ENCODE results near the gene SEC31B.

The SEC31B gene

GRCh38 chr10:100509241-100509840 is 10.3 kb downstream of the SEC31B start:
- Histone ChIP-seq H3K36me3 (ENCODE audit: low read length) (no peaks in the 10 kb centered on the region), H3K4me3 (ENCODE audit: insufficient read depth, low read length, poor library complexity, severe bottlenecking) (no peak overlapping the region), H2AFZ (ENCODE audit: low read depth, low read length, severe bottlenecking) (no peak overlapping the region), H3K27ac (ENCODE audit: low read depth, low read length) (no peak overlapping the region), H3K9ac (ENCODE audit: low read length) (no peak overlapping the region), H3K4me2 (ENCODE audit: low read depth, low read length, poor library complexity, severe bottlenecking) (no peak overlapping the region), H4K20me1 (ENCODE audit: low read depth, low read length) (no peaks in the 10 kb centered on the region), H3F3A (ENCODE audit: insufficient read depth) (no peaks in the 10 kb centered on the region; the same call in 1 of the 2 replicates), H3K9me3 (ENCODE audit: insufficient read depth, low read length) (no peaks in the 10 kb centered on the region), H3K27me3 (ENCODE audit: low read length) (no peaks in the 10 kb centered on the region), H3K79me2 (ENCODE audit: insufficient read depth, low read length) (no peaks in the 10 kb centered on the region), H3K9me2 (replicated peaks; ENCODE audit: insufficient read depth, low read length) (no peaks in the 10 kb centered on the region)
- TF ChIP-seq, protein P1, sequence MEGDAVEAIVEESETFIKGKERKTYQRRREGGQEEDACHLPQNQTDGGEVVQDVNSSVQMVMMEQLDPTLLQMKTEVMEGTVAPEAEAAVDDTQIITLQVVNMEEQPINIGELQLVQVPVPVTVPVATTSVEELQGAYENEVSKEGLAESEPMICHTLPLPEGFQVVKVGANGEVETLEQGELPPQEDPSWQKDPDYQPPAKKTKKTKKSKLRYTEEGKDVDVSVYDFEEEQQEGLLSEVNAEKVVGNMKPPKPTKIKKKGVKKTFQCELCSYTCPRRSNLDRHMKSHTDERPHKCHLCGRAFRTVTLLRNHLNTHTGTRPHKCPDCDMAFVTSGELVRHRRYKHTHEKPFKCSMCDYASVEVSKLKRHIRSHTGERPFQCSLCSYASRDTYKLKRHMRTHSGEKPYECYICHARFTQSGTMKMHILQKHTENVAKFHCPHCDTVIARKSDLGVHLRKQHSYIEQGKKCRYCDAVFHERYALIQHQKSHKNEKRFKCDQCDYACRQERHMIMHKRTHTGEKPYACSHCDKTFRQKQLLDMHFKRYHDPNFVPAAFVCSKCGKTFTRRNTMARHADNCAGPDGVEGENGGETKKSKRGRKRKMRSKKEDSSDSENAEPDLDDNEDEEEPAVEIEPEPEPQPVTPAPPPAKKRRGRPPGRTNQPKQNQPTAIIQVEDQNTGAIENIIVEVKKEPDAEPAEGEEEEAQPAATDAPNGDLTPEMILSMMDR (IDR thresholded peaks at IDR 0.05; ENCODE audit: insufficient read depth, low read length, poor library complexity, severe bottlenecking) = no peak
- TF ChIP-seq EZH2phosphoT487 (conservative IDR thresholded peaks at IDR 0.05; ENCODE audit: low read length) = no peak

- H2AFZ ChIP-seq (ENCODE audit: low read depth, low read length, severe bottlenecking) = no peak overlapping the region
- no peaks in the 10 kb centered on the region for H3K27me3 ChIP-seq (ENCODE audit: low read length)
- no peaks in the 10 kb centered on the region for H3K79me2 ChIP-seq (ENCODE audit: insufficient read depth, low read length)
- H3K9me2 ChIP-seq (replicated peaks; ENCODE audit: insufficient read depth, low read length) = no peaks in the 10 kb centered on the region
- no peak overlapping the region for H3K4me2 ChIP-seq (ENCODE audit: low read depth, low read length, poor library complexity, severe bottlenecking)
- TF ChIP-seq, protein P1 (IDR thresholded peaks at IDR 0.05; ENCODE audit: insufficient read depth, low read length, poor library complexity, severe bottlenecking) = peak; percentile 37
- no peak for TF ChIP-seq EZH2phosphoT487 (conservative IDR thresholded peaks at IDR 0.05; ENCODE audit: low read length)
- H3K9ac ChIP-seq (ENCODE audit: low read length) = no peak overlapping the region
- H3K27ac ChIP-seq (ENCODE audit: low read depth, low read length) = no peak overlapping the region
- no peaks in the 10 kb centered on the region for H3K36me3 ChIP-seq (ENCODE audit: low read length)
- H4K20me1 ChIP-seq (ENCODE audit: low read depth, low read length) = no peaks in the 10 kb centered on the region
- H3F3A ChIP-seq (ENCODE audit: insufficient read depth) = no peaks in the 10 kb centered on the region; the same call in 1 of the 2 replicates
- H3K4me3 ChIP-seq (ENCODE audit: insufficient read depth, low read length, poor library complexity, severe bottlenecking) = no peak overlapping the region
- no peaks in the 10 kb centered on the region for H3K9me3 ChIP-seq (ENCODE audit: insufficient read depth, low read length)
These were observed 10.9 kb downstream of the SEC31B start for GRCh38 chr10:100508691-100509150.

DNA sequence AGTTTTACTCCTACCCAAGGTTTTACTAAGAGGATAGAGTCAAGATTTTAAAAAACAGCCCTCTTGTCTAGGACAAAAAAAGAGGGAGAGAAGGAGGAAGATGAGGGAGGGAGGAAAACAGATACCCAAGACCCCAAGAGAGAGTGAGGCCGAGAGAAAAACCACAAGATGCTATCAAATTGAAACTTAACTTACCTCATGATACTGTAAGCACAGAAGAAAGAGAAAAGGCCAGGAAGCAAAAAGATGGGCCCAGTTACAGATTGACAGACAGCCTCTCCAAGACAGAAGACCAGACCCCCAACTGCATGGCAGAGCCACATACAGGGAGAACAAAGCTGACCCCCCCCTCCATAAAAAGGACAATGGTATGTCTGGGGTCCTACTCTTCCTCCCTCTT is 11.4 kb downstream of the SEC31B start:
- Histone ChIP-seq H3K79me2 (ENCODE audit: insufficient read depth, low read length) (no peaks in the 10 kb centered on the region), H3K4me3 (ENCODE audit: insufficient read depth, low read length, poor library complexity, severe bottlenecking) (no peak overlapping the region), H3K27me3 (ENCODE audit: low read length) (no peaks in the 10 kb centered on the region), H3K27ac (ENCODE audit: low read depth, low read length) (no peak overlapping the region), H3F3A (ENCODE audit: insufficient read depth) (no peaks in the 10 kb centered on the region; the same call in 1 of the 2 replicates), H3K9me2 (replicated peaks; ENCODE audit: insufficient read depth, low read length) (no peaks in the 10 kb centered on the region), H3K4me2 (ENCODE audit: low read depth, low read length, poor library complexity, severe bottlenecking) (no peak overlapping the region), H3K9me3 (ENCODE audit: insufficient read depth, low read length) (no peaks in the 10 kb centered on the region), H3K9ac (ENCODE audit: low read length) (no peak overlapping the region), H4K20me1 (ENCODE audit: low read depth, low read length) (no peaks in the 10 kb centered on the region), H2AFZ (ENCODE audit: low read depth, low read length, severe bottlenecking) (no peak overlapping the region), H3K36me3 (ENCODE audit: low read length) (no peaks in the 10 kb centered on the region)
- TF ChIP-seq, protein P1 (IDR thresholded peaks at IDR 0.05; ENCODE audit: insufficient read depth, low read length, poor library complexity, severe bottlenecking) = no peak
- TF ChIP-seq EZH2phosphoT487 (conservative IDR thresholded peaks at IDR 0.05; ENCODE audit: low read length) = no peak
